CD4-positive, CD25-positive, alpha-beta regulatory T cell (primary cell): ENCODE results near the gene CBFA2T2. TPM values are rescaled to one million over a fixed set of nuclear protein-coding genes. Genes with fewer than 3 reads are reported as not detected.
A peak's percentile ranks its signal among the peaks of the same experiment; 100 is the strongest.

Experiments
- ATAC-seq, 2 donors: fragments of 150-1000 bp; cut with Tn5 transposase; one replicate each; pipeline ENCODE4 v1.10.0; 2021; ENCODE audit warnings: low read depth in 2 of 2, moderate number of reproducible peaks in 2 of 2, moderate library complexity in 1 of 2
- DNase-seq, 3 donors: peaks; one replicate each; pipeline versions ENCODE4 v3.0.0 to v3.0.0-alpha.2; 2012 to 2022; ENCODE audit warnings: mixed read lengths in 1 of 3
- H3K27ac ChIP-seq: one replicate; pipeline ENCODE4 v1.7.0; 2013; ENCODE audit warnings: mild to moderate bottlenecking, low read length; ENCODE audit not compliant: insufficient read depth, poor library complexity, severe bottlenecking
- H3K27me3 ChIP-seq: one replicate; pipeline ENCODE4 v1.7.0; 2013; ENCODE audit warnings: low read length; ENCODE audit not compliant: control insufficient read depth, insufficient read depth
- H3K36me3 ChIP-seq: one replicate; pipeline ENCODE4 v1.7.0; 2013; ENCODE audit warnings: mild to moderate bottlenecking, low read length, moderate library complexity; ENCODE audit not compliant: control insufficient read depth, insufficient read depth
- H3K4me1 ChIP-seq: 2 replicates; pipeline ENCODE4 v1.7.0; 2013; ENCODE audit warnings: mild to moderate bottlenecking, low read length; ENCODE audit not compliant: insufficient read depth, control insufficient read depth, poor library complexity, severe bottlenecking
- H3K4me3 ChIP-seq: one replicate; pipeline ENCODE4 v1.7.0; 2013; ENCODE audit warnings: low read depth, mild to moderate bottlenecking, low read length, moderate library complexity
- H3K9me3 ChIP-seq, 2 experiments: 1 replicate in 1 of 2; 2 replicates in 1 of 2; pipeline ENCODE4 v1.7.0; 2013; ENCODE audit warnings: low read length in 2 of 2, mild to moderate bottlenecking in 1 of 2, moderate library complexity in 1 of 2; ENCODE audit not compliant: control insufficient read depth in 2 of 2
- H3K27ac Mint-ChIP-seq, 3 donors: one replicate each; pipeline ENCODE4 v1.8.0; 2020 to 2022; ENCODE audit warnings: mild to moderate bottlenecking in 3 of 3, mixed read lengths in 3 of 3, moderate library complexity in 2 of 3
- H3K27me3 Mint-ChIP-seq: one replicate; pipeline ENCODE4 v1.8.0; 2022; ENCODE audit warnings: mild to moderate bottlenecking, mixed read lengths
- H3K36me3 Mint-ChIP-seq: one replicate; pipeline ENCODE4 v1.8.0; 2020; ENCODE audit warnings: mixed read lengths
- H3K4me1 Mint-ChIP-seq, 4 donors: one replicate each; pipeline ENCODE4 v1.8.0; 2020 to 2022; ENCODE audit warnings: mixed read lengths in 4 of 4, mild to moderate bottlenecking in 1 of 4
- H3K4me3 Mint-ChIP-seq, 4 donors: one replicate each; pipeline ENCODE4 v1.8.0; 2020 to 2022; ENCODE audit warnings: mild to moderate bottlenecking in 4 of 4, mixed read lengths in 4 of 4, moderate library complexity in 3 of 4
- H3K9me3 Mint-ChIP-seq, 7 donors: one replicate each; pipeline ENCODE4 v1.8.0; 2020 to 2022; ENCODE audit warnings: mixed read lengths in 7 of 7, mild to moderate bottlenecking in 3 of 7, moderate library complexity in 2 of 7
- polyA plus RNA-seq, 4 donors: library from polyadenylated mRNA; unstranded; fragments of 300-500 nt; fragmentation: Illumina TruSeq; gene quantifications; one replicate each; pipeline ENCODE4 v1.2.3, GENCODE V29; 2021
- total RNA-seq: library from RNA; stranded (reverse); gene quantifications from one replicate; pipeline ENCODE4 v1.2.3, GENCODE V29; 2022

Gene CBFA2T2
- total and polyA plus RNA-seq, 5 donors from 2014 or later: 11.8 to 31.0 (median 14.0) TPM

GRCh38 chr20:33594743-33595142 lies 104.8 kb downstream of the CBFA2T2 start:
- Histone ChIP-seq H3K36me3 (peaks cover 7% of the 10 kb centered on the region), H3K4me1 (peaks cover 2% of the 10 kb centered on the region), H3K4me3 (no peak overlapping the region), H3K9me3 (no peaks in the 10 kb centered on the region), H3K27me3 (no peaks in the 10 kb centered on the region), H3K27ac (no peak overlapping the region)
- Mint-ChIP-seq H3K9me3 (no peaks in the 10 kb centered on the region), H3K27ac (no peak overlapping the region), H3K4me3 (no peak overlapping the region), H3K36me3 (no peaks in the 10 kb centered on the region), H3K4me1 (peaks cover 6 to 19% (median 18%) of the 10 kb centered on the region in 4 donors), H3K27me3 (no peaks in the 10 kb centered on the region)
- ATAC-seq (no peak), DNase-seq (no peak)

- Mint-ChIP-seq H3K4me1 (peaks cover 21 to 29% (median 26%) of the 10 kb centered on the region in 4 donors), H3K27ac (peak overlapping the region in 1 of 3 donors; percentile 62), H3K4me3 (no peak overlapping the region), H3K36me3 (peaks cover 8% of the 10 kb centered on the region), H3K9me3 (no peaks in the 10 kb centered on the region), H3K27me3 (no peaks in the 10 kb centered on the region)
- no peak overlapping the region for H3K27ac ChIP-seq
- H3K9me3 ChIP-seq: no peaks in the 10 kb centered on the region
- DNase-seq: no peak
- no peak for ATAC-seq
- H3K4me1 ChIP-seq: no peaks in the 10 kb centered on the region
- H3K4me3 ChIP-seq: no peak overlapping the region
- no peaks in the 10 kb centered on the region for H3K27me3 ChIP-seq
- peaks cover 7% of the 10 kb centered on the region for H3K36me3 ChIP-seq
These were observed 110.5 kb downstream of the CBFA2T2 start for GRCh38 chr20:33600414-33600813.

- DNase-seq: no peak
- Mint-ChIP-seq H3K9me3 (no peaks in the 10 kb centered on the region), H3K27ac (no peak overlapping the region), H3K36me3 (peaks cover 8% of the 10 kb centered on the region), H3K27me3 (no peaks in the 10 kb centered on the region), H3K4me3 (no peak overlapping the region), H3K4me1 (peaks cover 18 to 27% (median 23%) of the 10 kb centered on the region in 4 donors)
- ATAC-seq: no peak
- Histone ChIP-seq H3K9me3 (no peaks in the 10 kb centered on the region), H3K36me3 (peaks cover 7% of the 10 kb centered on the region), H3K4me1 (no peaks in the 10 kb centered on the region), H3K4me3 (no peak overlapping the region), H3K27me3 (no peaks in the 10 kb centered on the region), H3K27ac (no peak overlapping the region)
These were observed 111.1 kb downstream of the CBFA2T2 start for GRCh38 chr20:33600981-33601380.

- no peak for ATAC-seq
- Histone ChIP-seq H3K36me3 (peaks cover 7% of the 10 kb centered on the region), H3K4me1 (no peaks in the 10 kb centered on the region), H3K27me3 (no peaks in the 10 kb centered on the region), H3K4me3 (no peak overlapping the region), H3K9me3 (no peaks in the 10 kb centered on the region), H3K27ac (no peak overlapping the region)
- H3K36me3 Mint-ChIP-seq: peaks cover 13% of the 10 kb centered on the region
- no peaks in the 10 kb centered on the region for H3K27me3 Mint-ChIP-seq
- peaks cover 17 to 29% (median 23%) of the 10 kb centered on the region in 4 donors for H3K4me1 Mint-ChIP-seq
- DNase-seq: no peak
- H3K4me3 Mint-ChIP-seq: no peak overlapping the region
- no peak overlapping the region for H3K27ac Mint-ChIP-seq
- no peaks in the 10 kb centered on the region for H3K9me3 Mint-ChIP-seq
These were observed 112.0 kb downstream of the CBFA2T2 start for GRCh38 chr20:33601861-33602260.

GRCh38 chr20:33602826-33603590 lies 113.1 kb downstream of the CBFA2T2 start:
- Histone ChIP-seq H3K4me1 (no peaks in the 10 kb centered on the region), H3K27me3 (no peaks in the 10 kb centered on the region), H3K27ac (no peak overlapping the region), H3K4me3 (no peak overlapping the region), H3K36me3 (peaks cover 11% of the 10 kb centered on the region), H3K9me3 (no peaks in the 10 kb centered on the region)
- no peaks in the 10 kb centered on the region for H3K27me3 Mint-ChIP-seq
- DNase-seq: no peak
- H3K4me1 Mint-ChIP-seq: peaks cover 17 to 29% (median 23%) of the 10 kb centered on the region in 4 donors
- H3K36me3 Mint-ChIP-seq: peaks cover 19% of the 10 kb centered on the region
- no peaks in the 10 kb centered on the region for H3K9me3 Mint-ChIP-seq
- no peak for ATAC-seq
- H3K4me3 Mint-ChIP-seq: no peak overlapping the region
- H3K27ac Mint-ChIP-seq: peak overlapping the region in 2 of 3 donors; percentile 33 to 57

- Mint-ChIP-seq H3K4me1 (peaks cover 17 to 31% (median 23%) of the 10 kb centered on the region in 4 donors), H3K27ac (no peak overlapping the region), H3K4me3 (no peak overlapping the region), H3K9me3 (no peaks in the 10 kb centered on the region), H3K27me3 (no peaks in the 10 kb centered on the region), H3K36me3 (peaks cover 30% of the 10 kb centered on the region)
- ATAC-seq: no peak
- Histone ChIP-seq H3K36me3 (peaks cover 18% of the 10 kb centered on the region), H3K4me1 (no peaks in the 10 kb centered on the region), H3K4me3 (no peak overlapping the region), H3K27me3 (no peaks in the 10 kb centered on the region), H3K9me3 (no peaks in the 10 kb centered on the region), H3K27ac (no peak overlapping the region)
- DNase-seq: no peak
These were observed 114.4 kb downstream of the CBFA2T2 start for GRCh38 chr20:33604084-33604990.

- Mint-ChIP-seq H3K4me1 (peaks cover 17 to 33% (median 25%) of the 10 kb centered on the region in 4 donors), H3K4me3 (no peak overlapping the region)
- no peak overlapping the region for H3K27ac ChIP-seq
These were observed 115.1 kb downstream of the CBFA2T2 start for GRCh38 chr20:33604991-33605370.

More at GRCh38 chr20:33604991-33605370, 115.1 kb downstream of the CBFA2T2 start:
- Mint-ChIP-seq H3K27me3 (no peaks in the 10 kb centered on the region), H3K36me3 (peaks cover 33% of the 10 kb centered on the region), H3K9me3 (no peaks in the 10 kb centered on the region), H3K27ac (no peak overlapping the region)
- Histone ChIP-seq H3K9me3 (no peaks in the 10 kb centered on the region), H3K4me1 (no peaks in the 10 kb centered on the region), H3K27me3 (no peaks in the 10 kb centered on the region), H3K36me3 (peaks cover 18% of the 10 kb centered on the region), H3K4me3 (no peak overlapping the region)
- DNase-seq: no peak
- ATAC-seq: no peak
